Stimulated activated CD8-positive, alpha-beta memory T cell treated with anti-CD3 and anti-CD28 coated beads, Interleukin-7, amount 100 ng/mL, for 24 hours (primary cell): Measurements from ENCODE around the gene IFNLR1.

Experiments
- DNase-seq: peaks from one replicate; pipeline ENCODE4 v3.0.0-alpha.2; 2020; ENCODE audit warnings: low read depth

The IFNLR1 gene

DNA sequence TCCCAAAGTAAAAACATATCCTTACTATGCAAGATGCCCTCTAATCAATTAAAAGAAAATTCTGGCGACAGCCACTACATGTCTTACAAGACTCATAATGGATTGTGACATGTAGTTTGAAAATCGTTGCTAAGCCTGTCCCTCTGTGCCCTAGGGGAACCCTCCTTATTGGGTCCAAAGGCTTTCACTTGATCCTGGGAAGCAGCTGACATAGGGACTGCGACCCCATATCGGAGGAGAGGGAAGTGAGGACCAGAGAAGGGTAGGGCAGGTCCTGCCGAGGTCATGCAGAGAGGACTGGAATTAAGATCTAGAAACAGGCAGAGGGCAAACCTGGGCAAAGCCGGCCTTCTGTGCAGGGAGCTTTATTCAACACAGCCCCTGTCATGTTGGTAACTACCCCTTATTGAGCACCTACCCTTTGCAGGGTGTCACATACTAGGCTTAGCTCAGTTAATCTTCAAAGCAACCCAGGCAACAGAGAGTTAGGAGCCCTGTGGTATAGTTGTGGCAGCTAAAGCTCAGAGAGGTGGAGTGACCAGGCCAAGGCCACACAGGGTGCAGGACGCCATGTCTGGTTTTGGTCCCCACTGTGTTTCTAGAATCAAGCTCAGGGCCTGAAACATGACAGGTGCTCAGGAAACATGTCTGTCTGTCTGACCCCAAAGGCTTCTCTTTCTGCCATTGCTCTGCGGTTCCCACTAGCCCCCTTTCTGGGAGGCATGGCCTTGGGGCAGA lies 18.4 kb upstream of the IFNLR1 start:
- DNase-seq = no peak

DNA sequence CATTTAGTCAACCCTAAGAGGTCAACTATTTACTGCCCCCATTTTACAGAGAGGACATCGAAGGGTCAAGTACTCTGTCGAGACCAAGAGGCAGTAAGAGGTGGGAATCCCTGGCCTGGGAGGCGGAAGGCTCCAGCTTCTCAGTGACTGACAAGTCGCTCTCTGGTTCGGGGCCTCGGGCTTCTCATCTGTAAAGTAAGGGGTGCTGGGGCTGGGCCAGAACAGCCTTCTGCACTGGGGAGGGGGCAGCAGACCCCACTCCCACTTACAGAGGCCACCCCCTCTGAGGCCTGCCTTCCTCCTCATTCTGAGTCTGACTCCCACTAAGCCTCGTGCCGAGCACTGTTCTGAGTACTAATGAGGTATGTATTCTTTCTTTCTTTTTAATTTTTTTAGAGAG lies 17.0 kb upstream of the IFNLR1 start:
- no peak for DNase-seq

DNA sequence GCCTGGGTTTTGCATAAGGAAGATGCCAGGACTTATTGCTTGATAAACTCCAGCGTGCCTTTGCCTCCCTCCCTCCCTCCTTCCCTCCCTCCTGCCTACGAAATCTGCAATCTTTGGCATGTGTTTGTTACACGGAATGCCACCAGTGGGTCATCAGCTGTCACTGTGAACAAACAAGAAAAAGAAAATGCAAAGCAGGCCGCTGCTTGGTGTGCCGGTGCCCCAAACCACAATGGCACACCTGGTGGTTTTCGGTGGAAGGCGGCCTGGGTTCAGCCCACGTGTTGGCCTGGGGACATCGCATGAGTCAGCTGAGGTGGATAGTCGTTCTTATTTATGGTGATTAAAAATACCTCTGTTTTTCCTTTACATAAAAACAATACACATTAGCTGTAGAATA lies 16.3 kb upstream of the IFNLR1 start:
- no peak for DNase-seq

DNA sequence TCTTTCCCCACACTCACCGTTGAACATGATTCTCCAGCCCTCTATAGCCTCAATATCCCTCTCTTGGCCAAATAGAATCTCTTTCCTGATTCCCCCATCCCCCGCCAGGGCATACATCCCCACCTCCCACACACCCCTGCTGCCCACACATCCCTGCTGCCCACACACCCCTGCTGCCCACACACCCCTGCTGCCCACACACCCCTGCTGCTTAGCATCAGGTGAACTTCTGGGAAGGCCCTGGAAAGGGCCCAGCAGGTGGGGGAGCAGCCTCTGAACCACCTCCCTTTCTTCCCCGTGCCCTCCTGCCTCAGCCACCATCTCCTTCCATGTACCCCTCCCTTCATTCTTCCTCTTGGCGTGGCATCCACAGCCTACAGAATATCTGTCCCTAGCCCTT lies 15.9 kb upstream of the IFNLR1 start:
- no peak for DNase-seq

DNA sequence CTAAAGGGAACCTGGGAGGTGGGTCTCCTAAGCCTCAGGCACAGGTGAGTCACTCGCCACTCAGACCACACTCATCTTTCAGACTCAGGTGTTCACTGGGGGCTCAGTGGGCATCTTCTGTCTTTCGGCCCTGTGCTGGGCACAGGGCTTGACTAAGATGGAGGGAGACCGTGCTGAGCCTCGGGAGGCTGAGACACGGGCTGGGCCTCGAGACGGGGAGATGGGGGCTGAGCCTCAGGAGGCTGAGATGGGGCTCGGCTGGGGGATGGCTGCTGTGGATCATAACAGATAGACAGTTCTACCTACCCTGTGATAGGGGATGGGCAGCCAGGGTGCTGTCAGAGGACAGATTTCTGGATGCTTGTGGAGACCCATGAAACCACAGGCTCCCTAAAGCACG lies 15.5 kb upstream of the IFNLR1 start:
- no peak for DNase-seq

DNA sequence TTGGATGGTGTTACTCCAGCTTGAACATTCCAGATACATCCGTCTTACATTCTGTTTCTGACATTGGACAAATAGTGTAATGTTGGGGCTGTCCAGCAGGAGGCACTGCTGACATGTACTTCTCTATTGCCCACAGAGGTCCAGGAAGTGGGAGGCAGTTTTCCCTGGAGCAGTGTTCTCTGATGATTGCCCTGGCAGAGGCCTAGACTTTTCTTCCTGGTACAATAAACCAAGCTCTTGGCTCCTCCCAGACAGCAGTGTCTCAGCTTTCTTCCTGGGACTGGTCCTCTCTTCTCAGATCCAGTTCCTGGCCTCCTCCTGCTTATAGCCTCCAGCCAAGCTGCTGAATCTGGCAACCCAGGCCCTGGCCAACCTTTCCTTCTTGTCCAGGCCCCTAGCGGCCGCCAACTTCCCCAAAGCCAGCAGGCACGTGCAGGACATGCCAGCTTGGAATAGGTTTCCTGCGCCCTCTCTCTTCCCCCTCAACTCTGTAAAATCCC lies 14.9 kb upstream of the IFNLR1 start:
- DNase-seq = peak; percentile 39

DNA sequence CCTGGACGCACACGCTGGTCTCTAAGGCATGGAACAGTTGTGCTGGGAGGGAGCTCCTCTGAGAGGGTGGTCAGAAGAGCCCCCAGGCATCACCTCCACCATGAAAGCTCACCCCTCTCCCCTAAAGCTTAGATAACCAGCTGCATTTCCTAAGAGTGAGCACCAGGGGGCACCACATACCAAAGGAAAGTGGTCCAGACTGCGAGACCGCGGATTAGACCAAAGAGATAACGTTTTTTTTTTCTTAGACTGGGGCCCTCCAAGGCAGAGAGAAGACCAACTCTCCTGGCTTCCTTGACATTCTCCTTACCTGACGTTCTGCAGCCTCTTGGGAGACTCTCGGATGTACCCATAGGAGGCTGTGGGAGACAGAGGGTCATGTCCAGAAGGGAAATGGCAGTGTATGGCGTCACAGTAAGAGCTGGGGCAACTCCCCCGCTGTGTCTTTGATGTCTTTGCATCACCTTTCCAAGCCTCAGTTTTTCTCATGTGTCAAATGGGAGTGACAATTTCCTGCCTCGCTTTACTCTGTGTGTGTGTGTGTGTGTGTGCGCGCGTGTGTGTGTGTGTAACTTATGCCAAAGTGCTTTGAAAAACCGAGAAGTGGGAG lies 12.3 kb upstream of the IFNLR1 start:
- DNase-seq = peak; percentile 46

DNA sequence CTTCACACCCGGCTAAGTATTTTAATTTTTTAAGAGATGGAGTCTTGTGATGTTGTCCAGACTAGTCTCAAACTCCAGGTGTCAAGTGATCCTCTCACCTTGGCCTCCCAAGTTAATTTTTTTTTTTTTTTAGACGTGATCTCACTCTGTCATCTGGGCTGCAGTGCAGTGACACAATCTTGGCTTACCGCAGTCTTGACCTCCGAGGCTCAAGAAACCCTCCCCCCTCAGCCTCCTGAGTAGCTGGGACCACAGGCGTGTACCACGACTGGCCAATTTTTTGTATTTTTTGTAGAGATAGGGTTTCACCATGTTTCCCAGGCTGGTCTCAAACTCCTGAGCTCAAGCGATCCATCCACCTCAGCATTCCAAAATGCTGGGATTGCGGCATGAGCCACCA lies 11.7 kb upstream of the IFNLR1 start:
- no peak for DNase-seq

DNA sequence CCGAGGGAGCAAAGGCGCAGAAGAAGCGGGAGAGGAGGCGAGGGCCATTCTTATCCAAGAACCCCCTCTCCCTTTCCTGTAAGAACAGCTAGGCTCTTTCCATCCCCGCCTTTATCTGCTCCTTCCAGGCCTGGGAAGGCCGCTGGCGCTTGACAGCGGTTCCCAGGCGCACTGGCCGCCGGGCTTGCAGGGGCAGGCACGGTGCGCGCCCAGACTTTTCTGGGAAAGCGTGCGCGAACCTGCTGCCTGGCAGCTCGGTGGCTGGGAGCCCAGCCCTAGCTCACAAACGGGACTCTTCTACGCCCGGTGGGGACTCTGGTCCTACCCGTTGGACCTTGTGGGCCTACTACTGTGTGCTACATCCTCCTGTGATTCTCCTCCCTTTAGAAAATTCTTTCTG lies 8.8 kb upstream of the IFNLR1 start:
- DNase-seq = no peak

DNA sequence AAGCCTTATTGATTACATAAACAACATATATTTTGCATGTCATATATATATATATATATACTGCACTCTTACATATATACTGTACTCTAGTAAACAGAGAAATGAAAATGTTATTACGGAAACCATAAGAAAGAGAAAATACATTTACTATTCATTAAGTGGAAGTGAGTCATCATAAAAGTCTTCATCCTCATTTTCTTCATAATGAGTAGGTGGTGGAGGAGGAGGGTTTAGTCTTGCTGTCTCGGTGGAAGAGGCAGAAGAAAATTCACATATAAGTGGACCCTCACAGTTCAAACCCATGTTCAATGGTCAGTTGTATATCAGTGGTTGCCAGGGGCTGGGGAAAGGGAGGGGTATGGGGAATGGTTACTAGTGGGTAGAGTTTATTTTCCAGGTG lies 8.0 kb upstream of the IFNLR1 start:
- no peak for DNase-seq

DNA sequence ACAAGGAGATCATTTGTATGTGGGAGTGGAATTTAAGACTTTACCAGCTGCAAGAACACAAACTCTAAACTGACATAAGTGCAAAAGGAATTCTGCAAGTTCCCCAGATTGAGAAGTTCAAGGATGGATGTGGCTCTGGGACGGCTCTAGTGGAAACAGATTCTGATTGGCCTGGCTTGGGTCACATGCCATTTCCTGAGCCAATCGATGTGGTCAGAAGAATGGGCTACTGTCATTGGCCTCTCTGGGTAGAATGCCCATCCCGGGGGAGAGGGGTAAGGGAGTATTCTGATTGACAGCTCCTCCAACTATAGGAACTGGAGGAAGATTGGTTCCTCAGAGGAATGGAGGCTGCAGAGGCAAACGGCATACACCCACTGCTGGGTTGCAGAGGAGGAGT lies 6.0 kb upstream of the IFNLR1 start:
- no peak for DNase-seq

DNA sequence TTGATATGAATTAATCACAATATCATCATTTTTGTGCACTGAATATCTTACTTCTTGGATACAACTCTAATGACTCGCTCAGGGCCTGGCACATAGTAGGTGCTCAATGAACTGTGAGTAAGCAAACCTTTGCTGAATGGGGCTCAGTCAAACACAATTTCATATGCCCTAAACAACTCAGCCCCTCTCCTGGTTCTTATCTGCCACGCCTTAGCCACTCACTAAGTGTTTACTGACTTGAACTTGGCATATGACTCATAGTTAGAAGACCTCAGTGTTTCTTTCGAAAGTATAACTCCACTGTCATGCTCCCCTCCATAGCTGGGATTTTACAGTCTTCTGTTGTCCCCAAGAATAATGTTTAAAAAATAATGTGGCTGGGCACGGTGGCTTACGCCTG lies 4.8 kb upstream of the IFNLR1 start:
- no peak for DNase-seq

DNA sequence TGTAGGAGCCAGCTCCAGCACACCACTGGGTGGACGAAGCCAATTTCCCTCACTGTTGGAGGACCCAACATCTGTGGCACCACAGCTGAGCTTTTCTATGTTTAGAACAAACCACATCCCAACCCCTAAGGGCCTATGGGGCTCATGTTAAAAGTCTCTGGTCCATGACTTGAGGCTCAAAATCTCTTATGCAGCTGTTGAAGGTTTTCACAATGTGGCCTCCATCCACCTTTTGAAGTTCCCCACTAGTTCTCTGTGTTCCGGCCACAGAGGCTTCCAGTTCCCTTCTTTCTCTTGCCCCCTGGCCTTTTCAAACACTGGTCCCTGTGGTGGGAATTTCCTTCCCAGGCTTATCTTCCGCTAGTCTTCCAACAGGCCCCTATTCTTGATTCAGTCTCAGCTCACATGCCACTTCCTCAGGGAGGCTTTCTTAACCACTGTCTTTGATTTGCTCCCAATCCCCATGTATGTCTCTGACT lies 3.9 kb upstream of the IFNLR1 start:
- no peak for DNase-seq

DNA sequence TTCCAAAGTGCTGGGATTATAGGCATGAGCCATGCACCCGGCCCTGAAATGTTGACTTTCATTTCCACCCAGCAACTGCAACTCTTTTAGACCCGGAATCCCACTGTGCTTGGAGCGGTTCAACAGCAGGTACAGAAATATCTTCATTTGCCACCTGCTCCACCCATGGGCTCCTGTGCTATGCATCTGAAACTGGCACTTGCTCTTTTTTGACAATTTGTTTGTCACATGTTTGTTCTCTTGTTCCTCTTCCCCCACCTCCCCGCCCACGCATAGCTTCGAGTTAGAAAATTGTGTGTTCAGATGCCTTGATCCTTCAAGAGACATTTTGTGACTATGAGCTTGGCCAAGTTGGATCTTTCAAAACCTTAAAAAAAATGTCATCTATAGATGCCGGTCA lies 2.4 kb upstream of the IFNLR1 start:
- no peak for DNase-seq

DNA sequence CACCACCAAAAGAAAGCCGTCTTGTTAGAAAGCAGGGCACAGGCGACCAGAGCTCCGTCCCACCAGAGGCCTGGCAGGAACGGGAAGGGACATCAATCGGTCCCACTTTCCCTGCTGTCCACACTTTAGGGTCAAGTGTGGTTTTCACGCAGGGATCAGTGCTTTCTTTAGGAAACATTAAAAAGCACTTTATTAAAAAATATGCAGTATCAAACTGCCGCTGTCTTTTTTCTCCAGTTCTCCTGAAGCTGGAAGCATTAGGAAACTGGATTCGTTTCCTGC lies 437 bp downstream of the IFNLR1 start:
- no peak for DNase-seq

DNA sequence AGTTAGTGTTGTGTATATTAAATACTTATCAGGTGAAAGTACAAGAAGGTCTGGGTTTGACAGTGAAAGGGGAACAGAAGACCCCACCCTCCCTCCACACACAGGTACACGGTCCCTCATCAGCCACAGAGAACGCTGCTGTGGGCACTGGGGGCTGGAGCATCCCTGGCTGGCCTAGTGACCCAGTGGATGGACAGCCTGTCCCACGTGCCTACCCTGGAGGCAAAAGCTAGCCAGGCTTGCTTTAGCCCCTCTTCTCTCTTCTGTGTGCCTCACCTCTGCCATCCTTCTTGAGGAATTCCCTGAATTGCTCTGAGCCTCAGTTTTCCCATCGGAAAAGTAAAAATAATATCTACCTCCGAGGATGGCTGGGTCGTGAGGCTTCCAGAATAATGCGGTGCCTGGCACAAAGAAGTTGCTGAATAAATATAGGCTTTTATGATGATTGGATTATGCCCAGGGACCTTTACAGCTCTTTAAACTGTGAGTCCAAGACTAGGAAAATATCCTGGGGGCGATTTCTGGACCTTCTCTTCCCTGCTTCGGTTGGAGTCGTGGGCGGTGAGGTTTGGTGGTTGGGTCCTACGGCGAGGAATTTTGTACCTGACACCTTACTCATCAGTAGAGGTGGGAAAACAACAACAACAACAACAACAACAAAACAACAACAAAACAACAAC lies 918 bp downstream of the IFNLR1 start:
- no peak for DNase-seq

DNA sequence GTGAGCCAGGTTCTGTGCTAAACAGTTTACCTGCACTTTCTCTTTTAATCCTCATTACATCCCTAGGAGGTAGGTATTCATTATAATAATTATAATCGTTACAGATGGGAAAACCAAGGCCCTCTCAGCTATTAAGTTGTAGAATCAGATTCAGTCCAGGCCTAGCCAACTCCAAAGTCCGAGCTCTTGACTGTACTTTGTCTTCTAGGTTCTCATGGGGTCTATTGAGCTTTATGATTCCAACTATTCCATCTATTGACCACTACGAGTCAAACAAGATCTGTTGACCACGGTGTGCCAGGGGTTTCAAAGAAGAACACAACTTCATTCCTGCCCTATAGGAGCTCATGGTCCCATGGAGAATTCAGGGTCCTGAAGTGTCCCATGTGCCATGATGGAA lies 2.0 kb downstream of the IFNLR1 start:
- DNase-seq = no peak

DNA sequence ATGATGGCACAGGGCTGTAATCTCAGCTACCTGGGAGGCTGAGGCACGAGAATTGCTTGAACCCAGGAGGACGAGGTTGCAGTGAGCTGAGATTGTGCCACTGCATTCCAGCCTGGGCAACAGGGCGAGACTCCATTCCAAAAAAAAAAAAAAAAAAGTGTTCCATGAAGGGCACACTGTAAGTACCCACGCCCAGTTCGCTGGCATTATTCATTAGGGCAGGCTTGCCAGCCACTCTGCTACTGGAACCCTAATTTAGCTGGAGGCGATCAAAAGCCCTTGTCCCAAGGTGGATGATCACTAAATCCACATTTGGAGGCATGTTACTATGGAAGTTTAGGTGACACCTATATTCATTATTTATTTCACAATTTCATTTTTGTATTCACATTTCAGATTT lies 5.0 kb downstream of the IFNLR1 start:
- DNase-seq = no peak

DNA sequence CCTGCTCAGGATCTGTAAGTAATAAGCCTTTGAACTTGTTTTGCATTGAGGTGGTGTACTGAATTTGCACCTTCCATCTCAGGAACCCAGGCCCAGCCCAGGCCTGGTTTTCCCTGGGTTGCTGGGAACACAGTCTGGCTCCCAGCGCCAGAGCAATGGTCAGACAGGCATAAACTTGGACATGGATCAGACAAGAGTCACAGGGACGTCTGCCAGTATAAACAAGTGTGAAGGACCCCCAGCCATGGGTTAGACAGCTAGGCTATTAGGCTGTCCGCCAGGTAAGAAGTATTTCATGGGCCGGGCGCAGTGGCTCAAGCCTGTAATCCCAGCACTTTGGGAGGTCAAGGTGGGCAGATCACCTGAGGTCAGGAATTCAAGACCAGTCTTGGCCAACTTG lies 5.5 kb downstream of the IFNLR1 start:
- no peak for DNase-seq

DNA sequence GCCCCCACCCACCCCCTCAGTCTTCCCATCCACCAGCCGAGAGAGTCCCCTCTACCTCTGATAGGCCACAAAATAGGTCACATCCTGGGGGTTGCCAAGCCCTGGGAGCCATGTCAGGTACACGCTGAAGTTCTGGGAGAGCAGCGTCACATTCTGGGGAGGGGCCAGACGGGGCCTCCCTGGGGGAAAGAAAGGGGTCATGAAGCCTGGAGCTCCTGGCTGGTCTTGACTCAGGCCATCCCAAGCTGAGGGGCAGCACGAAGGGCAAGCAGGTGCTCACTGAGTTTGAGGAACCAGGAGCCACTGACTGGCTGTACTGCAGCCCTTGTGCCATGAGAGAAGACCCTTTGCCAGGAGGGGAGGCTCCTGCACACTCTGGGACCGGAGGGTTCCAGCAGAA lies 6.4 kb downstream of the IFNLR1 start:
- no peak for DNase-seq

DNA sequence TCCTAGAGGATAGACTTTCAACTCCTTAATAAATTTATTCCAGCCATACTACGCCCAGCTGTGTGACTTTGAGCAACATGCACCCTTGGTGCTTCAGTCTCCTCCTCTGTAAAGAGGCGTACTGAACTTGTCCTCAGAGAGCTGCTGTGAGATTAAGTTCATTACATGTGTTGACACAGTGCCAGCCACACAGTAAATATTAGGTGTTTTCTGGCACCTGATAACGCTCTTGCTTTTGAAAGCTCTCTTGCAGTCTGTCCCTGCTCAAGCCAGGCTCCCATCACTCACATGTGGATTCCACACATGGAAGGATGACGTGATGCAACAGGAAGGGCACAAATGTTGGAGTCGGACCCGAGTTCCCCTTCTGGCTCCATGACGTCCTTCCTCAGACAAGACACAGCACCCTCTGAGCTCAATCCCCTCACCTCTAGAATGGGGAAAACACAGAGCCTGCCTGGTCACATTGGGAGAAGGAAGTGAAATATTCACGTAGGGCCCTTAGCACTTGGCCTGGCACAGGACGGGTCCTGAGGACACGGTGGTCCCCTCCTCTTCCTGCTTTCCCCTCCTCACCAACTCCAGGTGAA lies 7.7 kb downstream of the IFNLR1 start:
- no peak for DNase-seq

DNA sequence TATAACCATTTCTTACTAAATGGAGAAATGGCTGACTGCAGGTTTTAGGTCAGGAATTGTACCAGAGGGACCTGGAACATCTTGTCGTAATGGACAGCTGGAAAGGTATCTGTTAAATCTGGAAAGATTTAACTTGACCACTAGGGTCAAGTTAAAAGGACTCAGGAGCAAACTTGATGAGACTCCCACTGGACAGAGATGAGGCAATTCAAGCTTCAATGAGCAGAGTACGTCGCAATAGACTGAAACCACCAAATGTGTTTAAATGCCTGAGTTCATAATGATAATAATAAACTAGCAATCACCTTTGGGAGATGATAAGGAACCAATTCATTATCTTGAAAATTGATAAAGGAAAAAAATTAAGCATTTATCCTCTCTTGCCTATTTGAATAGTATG lies 8.7 kb downstream of the IFNLR1 start:
- DNase-seq = no peak

DNA sequence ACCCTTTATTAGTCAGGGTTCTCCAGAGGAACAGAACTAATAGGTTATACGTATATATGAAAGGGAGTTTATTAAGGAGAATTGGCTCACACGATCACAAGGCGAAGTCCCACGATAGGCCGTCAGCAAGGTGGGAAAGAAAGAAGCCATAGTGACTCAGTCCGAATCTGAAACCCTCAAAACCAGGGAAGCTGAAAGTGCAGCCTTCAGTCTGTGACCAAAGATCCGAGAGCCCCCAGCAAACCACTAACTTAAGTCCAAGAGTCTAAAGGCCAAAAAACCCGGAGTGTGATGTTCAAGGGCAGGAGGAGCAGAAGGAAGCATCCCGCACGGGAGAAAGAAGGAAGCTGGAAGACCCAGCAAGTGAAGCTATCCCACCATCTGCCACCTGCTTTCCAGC lies 9.9 kb downstream of the IFNLR1 start:
- no peak for DNase-seq
